Measurements from ENCODE around the gene KL. TPM values are rescaled to one million over a fixed set of nuclear protein-coding genes. Genes with fewer than 3 reads are reported as not detected.

Gene KL
- total and polyA plus RNA-seq, 2 experiments from 2014 or later, result 0.03 TPM; not detected in 1

- TF ChIP-seq ETS1 (IDR thresholded peaks at IDR 0.05) (no peak), REST (IDR thresholded peaks at IDR 0.05; ENCODE audit: unreplicated experiment) (no peak), ZNF331 (CRISPR knock-in tag; IDR thresholded peaks at IDR 0.05; ENCODE audit: low read depth) (no peak), ZNF114 (CRISPR knock-in tag; IDR thresholded peaks at IDR 0.05) (no peak)
These were observed 90.6 kb downstream of the KL start (continued) for GRCh38 chr13:33106656-33107360.

GRCh38 chr13:33107361-33107760 is 91.1 kb downstream of the KL start:
- Mint-ChIP-seq H3K27me3 (ENCODE audit: insufficient read depth, low read depth, poor library complexity) (no peaks in the 10 kb centered on the region), H3K36me3 (ENCODE audit: low read depth) (0 out of 3 replicates have a peak, but pooled peaks cover 2% of the 10 kb centered on the region), H3K9me3 (no peaks in the 10 kb centered on the region), H3K4me1 (no peaks in the 10 kb centered on the region; the same call in 2 of the 3 replicates), H3K4me3 (no peak overlapping the region), H3K27ac (no peak overlapping the region)
- Histone ChIP-seq H3K36me3 (ENCODE audit: insufficient read depth) (no peaks in the 10 kb centered on the region), H4K20me1 (replicated peaks; ENCODE audit: insufficient read depth) (no peaks in the 10 kb centered on the region), H2AFZ (no peak overlapping the region), H3F3A (replicated peaks; ENCODE audit: low read depth) (no peaks in the 10 kb centered on the region), H3K4me2 (no peak overlapping the region), H3K4me1 (ENCODE audit: insufficient read depth) (no peaks in the 10 kb centered on the region), H3K9me2 (ENCODE audit: insufficient read depth) (0 out of 2 replicates have a peak, but pooled peaks cover 7% of the 10 kb centered on the region), H3K27me3 (ENCODE audit: insufficient read depth) (no peaks in the 10 kb centered on the region), H3K27ac (ENCODE audit: low read depth) (no peak overlapping the region), H3K79me2 (replicated peaks; ENCODE audit: insufficient read depth) (no peaks in the 10 kb centered on the region), H3K4me3 (no peak overlapping the region)
- ATAC-seq (no peak), DNase-seq (ENCODE audit: low spot score) (no peak)
- TF ChIP-seq ZNF331 (CRISPR knock-in tag; IDR thresholded peaks at IDR 0.05; ENCODE audit: low read depth), result no peak
- no peak for TF ChIP-seq ETS1 (IDR thresholded peaks at IDR 0.05)
- TF ChIP-seq ZNF462 (CRISPR knock-in tag; IDR thresholded peaks at IDR 0.05), result no peak
- no peak for TF ChIP-seq STAT1 (IDR thresholded peaks at IDR 0.05; ENCODE audit: unreplicated experiment)
- TF ChIP-seq POLR2AphosphoS5 (IDR thresholded peaks at IDR 0.05; ENCODE audit: low read depth), result no peak
- TF ChIP-seq REST (IDR thresholded peaks at IDR 0.05; ENCODE audit: unreplicated experiment), result no peak
